HEK293 (cell line): ENCODE measurements around the gene PPP1R12C.
A peak's percentile ranks its signal among the peaks of the same experiment; 100 is the strongest.

Source experiments
- GLIS2 ChIP-seq: fragments of 450-650 bp; formaldehyde crosslinking; IDR thresholded peaks from 2 replicates; pipeline ENCODE4 v1.5.1; 2016; ENCODE audit warnings: missing biosample characterization, missing genetic modification characterization
- OVOL3 ChIP-seq: fragments of 450-650 bp; formaldehyde crosslinking; IDR thresholded peaks from 2 replicates; pipeline ENCODE4 v1.5.1; 2016; ENCODE audit warnings: missing biosample characterization, missing genetic modification characterization
- ZIC2 ChIP-seq: fragments of 450-650 bp; formaldehyde crosslinking; IDR thresholded peaks from 2 replicates; pipeline ENCODE4 v1.5.1; 2016; ENCODE audit warnings: missing biosample characterization, missing genetic modification characterization
- ZNF121 ChIP-seq: fragments of 450-650 bp; formaldehyde crosslinking; IDR thresholded peaks from 2 replicates; pipeline ENCODE4 v1.5.1; 2016; ENCODE audit warnings: missing biosample characterization, missing genetic modification characterization
- ZNF324 ChIP-seq: fragments of 450-650 bp; formaldehyde crosslinking; IDR thresholded peaks from 2 replicates; pipeline ENCODE4 v1.5.1; 2016; ENCODE audit warnings: missing biosample characterization, missing genetic modification characterization
- ZNF423 ChIP-seq: fragments of 450-650 bp; formaldehyde crosslinking; IDR thresholded peaks from 2 replicates; pipeline ENCODE4 v1.5.1; 2016; ENCODE audit warnings: missing biosample characterization, missing genetic modification characterization
- ZNF426 ChIP-seq: fragments of 450-650 bp; formaldehyde crosslinking; IDR thresholded peaks from 2 replicates; pipeline ENCODE4 v1.5.1; 2017; ENCODE audit warnings: missing biosample characterization, missing genetic modification characterization, mild to moderate bottlenecking, inconsistent platforms, moderate library complexity
- ZNF558 ChIP-seq: fragments of 450-650 bp; formaldehyde crosslinking; IDR thresholded peaks from 2 replicates; pipeline ENCODE4 v1.5.1; 2016; ENCODE audit warnings: missing biosample characterization, missing genetic modification characterization
- ZNF610 ChIP-seq: fragments of 450-650 bp; formaldehyde crosslinking; IDR thresholded peaks from 2 replicates; pipeline ENCODE4 v1.5.1; 2016; ENCODE audit warnings: missing biosample characterization, missing genetic modification characterization, borderline replicate concordance
- ZNF785 ChIP-seq: fragments of 450-650 bp; formaldehyde crosslinking; IDR thresholded peaks from 2 replicates; pipeline ENCODE4 v1.5.1; 2016; ENCODE audit warnings: missing biosample characterization, missing genetic modification characterization
- ZNF830 ChIP-seq: fragments of 450-650 bp; IDR thresholded peaks from 2 replicates; pipeline ENCODE4 v1.5.0; 2018; ENCODE audit warnings: missing biosample characterization, missing genetic modification characterization, low read depth, mild to moderate bottlenecking, moderate library complexity
- ZNF837 ChIP-seq: fragments of 450-650 bp; formaldehyde crosslinking; IDR thresholded peaks from 2 replicates; pipeline ENCODE4 v1.5.1; 2016; ENCODE audit warnings: missing biosample characterization, missing genetic modification characterization
- ZXDB ChIP-seq: fragments of 450-650 bp; formaldehyde crosslinking; IDR thresholded peaks from 2 replicates; pipeline ENCODE4 v1.5.1; 2016; ENCODE audit warnings: missing biosample characterization, missing genetic modification characterization
- TF ChIP-seq, protein P1 (sequence below): fragments of 450-650 bp; formaldehyde crosslinking; IDR thresholded peaks from 2 replicates; pipeline ENCODE4 v1.5.1; 2016; ENCODE audit warnings: missing biosample characterization, missing genetic modification characterization, borderline replicate concordance
- TF ChIP-seq, protein P2 (sequence below): fragments of 450-650 bp; formaldehyde crosslinking; IDR thresholded peaks from 2 replicates; pipeline ENCODE4 v1.5.1; 2017; ENCODE audit warnings: missing biosample characterization, missing genetic modification characterization
- TF ChIP-seq, protein P3 (sequence below): fragments of 450-650 bp; formaldehyde crosslinking; IDR thresholded peaks from 2 replicates; pipeline ENCODE4 v1.5.1; 2017; ENCODE audit warnings: missing biosample characterization, missing genetic modification characterization
- TF ChIP-seq, protein P4 (sequence below): fragments of 450-650 bp; formaldehyde crosslinking; conservative IDR thresholded peaks from 2 replicates; pipeline ENCODE4 v1.5.1; 2016; ENCODE audit warnings: low read depth, missing biosample characterization, missing genetic modification characterization
- TF ChIP-seq, protein P5 (sequence below): fragments of 450-650 bp; IDR thresholded peaks from 2 replicates; pipeline ENCODE4 v1.5.1; 2018; ENCODE audit warnings: missing biosample characterization, mild to moderate bottlenecking, missing genetic modification characterization
- TF ChIP-seq, protein P6 (sequence below): fragments of 450-650 bp; formaldehyde crosslinking; IDR thresholded peaks from 2 replicates; pipeline ENCODE4 v1.5.1; 2016; ENCODE audit warnings: missing biosample characterization, missing genetic modification characterization
- TF ChIP-seq, protein P7 (sequence below): fragments of 450-650 bp; formaldehyde crosslinking; IDR thresholded peaks from 2 replicates; pipeline ENCODE4 v1.5.1; 2016; ENCODE audit warnings: missing biosample characterization, missing genetic modification characterization, low read depth

Gene PPP1R12C

DNA sequence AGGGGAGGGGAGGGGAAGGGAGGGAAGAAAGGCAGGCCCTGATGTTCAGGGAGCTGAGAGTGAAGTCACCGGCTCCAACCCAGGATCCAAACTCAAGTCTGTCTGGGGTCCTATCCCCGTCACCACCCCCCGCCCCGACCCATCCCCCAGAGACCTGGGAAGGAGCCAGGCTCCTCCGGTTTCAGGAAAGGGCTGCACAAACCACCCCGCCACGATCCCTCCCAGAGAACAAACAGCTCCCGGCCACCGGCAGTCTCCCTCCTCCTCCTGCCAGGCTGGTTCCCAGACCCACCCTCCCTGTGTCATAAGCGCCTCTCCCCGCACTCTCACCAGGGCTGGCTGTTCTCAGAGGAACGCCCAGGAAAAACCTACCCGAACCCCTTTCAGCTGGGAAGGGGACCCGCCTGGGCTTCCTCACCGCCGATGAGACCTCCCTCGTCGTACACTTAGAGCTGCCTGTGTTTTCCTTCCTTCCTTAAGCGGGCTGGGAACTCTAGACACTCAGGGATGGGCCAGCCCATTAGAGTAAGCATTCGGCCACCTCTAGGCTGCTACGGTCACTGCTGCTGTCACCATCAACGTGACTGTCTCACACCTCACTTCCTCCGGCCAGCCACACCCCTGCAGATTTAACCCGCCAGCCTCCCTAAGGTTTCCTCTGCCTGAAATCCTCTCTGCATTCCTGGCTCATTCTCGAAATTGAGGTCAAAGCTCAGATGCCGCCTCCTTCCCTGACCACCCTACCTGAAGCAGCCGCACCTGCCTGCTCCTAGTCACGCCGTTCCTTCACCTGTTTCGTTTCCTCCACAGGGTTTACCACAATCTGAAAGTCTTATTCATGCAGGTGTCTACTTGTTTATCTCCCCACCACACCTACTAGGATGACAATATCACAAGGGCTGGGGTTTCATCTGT, 48.2 kb downstream of the PPP1R12C start (continued):
- TF ChIP-seq ZNF830 (tag by site-specific recombination): no peak
- TF ChIP-seq ZIC2 (tag by site-specific recombination): 0 out of 2 replicates have a peak, but pooled peaks have one; percentile 17
- TF ChIP-seq ZNF558 (tag by site-specific recombination): no peak
- TF ChIP-seq, protein P1, sequence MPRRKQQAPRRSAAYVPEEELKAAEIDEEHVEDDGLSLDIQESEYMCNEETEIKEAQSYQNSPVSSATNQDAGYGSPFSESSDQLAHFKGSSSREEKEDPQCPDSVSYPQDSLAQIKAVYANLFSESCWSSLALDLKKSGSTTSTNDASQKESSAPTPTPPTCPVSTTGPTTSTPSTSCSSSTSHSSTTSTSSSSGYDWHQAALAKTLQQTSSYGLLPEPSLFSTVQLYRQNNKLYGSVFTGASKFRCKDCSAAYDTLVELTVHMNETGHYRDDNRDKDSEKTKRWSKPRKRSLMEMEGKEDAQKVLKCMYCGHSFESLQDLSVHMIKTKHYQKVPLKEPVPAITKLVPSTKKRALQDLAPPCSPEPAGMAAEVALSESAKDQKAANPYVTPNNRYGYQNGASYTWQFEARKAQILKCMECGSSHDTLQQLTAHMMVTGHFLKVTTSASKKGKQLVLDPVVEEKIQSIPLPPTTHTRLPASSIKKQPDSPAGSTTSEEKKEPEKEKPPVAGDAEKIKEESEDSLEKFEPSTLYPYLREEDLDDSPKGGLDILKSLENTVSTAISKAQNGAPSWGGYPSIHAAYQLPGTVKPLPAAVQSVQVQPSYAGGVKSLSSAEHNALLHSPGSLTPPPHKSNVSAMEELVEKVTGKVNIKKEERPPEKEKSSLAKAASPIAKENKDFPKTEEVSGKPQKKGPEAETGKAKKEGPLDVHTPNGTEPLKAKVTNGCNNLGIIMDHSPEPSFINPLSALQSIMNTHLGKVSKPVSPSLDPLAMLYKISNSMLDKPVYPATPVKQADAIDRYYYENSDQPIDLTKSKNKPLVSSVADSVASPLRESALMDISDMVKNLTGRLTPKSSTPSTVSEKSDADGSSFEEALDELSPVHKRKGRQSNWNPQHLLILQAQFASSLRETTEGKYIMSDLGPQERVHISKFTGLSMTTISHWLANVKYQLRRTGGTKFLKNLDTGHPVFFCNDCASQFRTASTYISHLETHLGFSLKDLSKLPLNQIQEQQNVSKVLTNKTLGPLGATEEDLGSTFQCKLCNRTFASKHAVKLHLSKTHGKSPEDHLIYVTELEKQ: no peak
- TF ChIP-seq ZNF426 (tag by site-specific recombination): no peak
- TF ChIP-seq, protein P2, sequence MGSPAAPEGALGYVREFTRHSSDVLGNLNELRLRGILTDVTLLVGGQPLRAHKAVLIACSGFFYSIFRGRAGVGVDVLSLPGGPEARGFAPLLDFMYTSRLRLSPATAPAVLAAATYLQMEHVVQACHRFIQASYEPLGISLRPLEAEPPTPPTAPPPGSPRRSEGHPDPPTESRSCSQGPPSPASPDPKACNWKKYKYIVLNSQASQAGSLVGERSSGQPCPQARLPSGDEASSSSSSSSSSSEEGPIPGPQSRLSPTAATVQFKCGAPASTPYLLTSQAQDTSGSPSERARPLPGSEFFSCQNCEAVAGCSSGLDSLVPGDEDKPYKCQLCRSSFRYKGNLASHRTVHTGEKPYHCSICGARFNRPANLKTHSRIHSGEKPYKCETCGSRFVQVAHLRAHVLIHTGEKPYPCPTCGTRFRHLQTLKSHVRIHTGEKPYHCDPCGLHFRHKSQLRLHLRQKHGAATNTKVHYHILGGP (tag by site-specific recombination): no peak
- no peak for TF ChIP-seq ZNF324
- TF ChIP-seq ZNF423: no peak
- TF ChIP-seq, protein P3, sequence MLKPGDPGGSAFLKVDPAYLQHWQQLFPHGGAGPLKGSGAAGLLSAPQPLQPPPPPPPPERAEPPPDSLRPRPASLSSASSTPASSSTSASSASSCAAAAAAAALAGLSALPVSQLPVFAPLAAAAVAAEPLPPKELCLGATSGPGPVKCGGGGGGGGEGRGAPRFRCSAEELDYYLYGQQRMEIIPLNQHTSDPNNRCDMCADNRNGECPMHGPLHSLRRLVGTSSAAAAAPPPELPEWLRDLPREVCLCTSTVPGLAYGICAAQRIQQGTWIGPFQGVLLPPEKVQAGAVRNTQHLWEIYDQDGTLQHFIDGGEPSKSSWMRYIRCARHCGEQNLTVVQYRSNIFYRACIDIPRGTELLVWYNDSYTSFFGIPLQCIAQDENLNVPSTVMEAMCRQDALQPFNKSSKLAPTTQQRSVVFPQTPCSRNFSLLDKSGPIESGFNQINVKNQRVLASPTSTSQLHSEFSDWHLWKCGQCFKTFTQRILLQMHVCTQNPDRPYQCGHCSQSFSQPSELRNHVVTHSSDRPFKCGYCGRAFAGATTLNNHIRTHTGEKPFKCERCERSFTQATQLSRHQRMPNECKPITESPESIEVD (tag by site-specific recombination): no peak
- TF ChIP-seq, protein P4, sequence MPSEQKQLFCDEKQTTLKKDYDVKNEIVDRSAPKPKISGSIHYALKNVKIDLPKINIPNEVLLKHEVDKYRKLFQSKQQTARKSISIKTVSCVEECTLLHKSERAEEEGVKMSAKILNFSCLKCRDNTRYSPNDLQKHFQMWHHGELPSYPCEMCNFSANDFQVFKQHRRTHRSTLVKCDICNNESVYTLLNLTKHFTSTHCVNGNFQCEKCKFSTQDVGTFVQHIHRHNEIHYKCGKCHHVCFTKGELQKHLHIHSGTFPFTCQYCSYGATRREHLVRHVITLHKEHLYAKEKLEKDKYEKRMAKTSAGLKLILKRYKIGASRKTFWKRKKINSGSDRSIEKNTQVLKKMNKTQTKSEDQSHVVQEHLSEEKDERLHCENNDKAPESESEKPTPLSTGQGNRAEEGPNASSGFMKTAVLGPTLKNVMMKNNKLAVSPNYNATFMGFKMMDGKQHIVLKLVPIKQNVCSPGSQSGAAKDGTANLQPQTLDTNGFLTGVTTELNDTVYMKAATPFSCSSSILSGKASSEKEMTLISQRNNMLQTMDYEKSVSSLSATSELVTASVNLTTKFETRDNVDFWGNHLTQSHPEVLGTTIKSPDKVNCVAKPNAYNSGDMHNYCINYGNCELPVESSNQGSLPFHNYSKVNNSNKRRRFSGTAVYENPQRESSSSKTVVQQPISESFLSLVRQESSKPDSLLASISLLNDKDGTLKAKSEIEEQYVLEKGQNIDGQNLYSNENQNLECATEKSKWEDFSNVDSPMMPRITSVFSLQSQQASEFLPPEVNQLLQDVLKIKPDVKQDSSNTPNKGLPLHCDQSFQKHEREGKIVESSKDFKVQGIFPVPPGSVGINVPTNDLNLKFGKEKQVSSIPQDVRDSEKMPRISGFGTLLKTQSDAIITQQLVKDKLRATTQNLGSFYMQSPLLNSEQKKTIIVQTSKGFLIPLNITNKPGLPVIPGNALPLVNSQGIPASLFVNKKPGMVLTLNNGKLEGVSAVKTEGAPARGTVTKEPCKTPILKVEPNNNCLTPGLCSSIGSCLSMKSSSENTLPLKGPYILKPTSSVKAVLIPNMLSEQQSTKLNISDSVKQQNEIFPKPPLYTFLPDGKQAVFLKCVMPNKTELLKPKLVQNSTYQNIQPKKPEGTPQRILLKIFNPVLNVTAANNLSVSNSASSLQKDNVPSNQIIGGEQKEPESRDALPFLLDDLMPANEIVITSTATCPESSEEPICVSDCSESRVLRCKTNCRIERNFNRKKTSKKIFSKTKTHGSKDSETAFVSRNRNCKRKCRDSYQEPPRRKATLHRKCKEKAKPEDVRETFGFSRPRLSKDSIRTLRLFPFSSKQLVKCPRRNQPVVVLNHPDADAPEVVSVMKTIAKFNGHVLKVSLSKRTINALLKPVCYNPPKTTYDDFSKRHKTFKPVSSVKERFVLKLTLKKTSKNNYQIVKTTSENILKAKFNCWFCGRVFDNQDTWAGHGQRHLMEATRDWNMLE (tag by site-specific recombination): no peak
- TF ChIP-seq ZNF785: no peak
- TF ChIP-seq, protein P5, sequence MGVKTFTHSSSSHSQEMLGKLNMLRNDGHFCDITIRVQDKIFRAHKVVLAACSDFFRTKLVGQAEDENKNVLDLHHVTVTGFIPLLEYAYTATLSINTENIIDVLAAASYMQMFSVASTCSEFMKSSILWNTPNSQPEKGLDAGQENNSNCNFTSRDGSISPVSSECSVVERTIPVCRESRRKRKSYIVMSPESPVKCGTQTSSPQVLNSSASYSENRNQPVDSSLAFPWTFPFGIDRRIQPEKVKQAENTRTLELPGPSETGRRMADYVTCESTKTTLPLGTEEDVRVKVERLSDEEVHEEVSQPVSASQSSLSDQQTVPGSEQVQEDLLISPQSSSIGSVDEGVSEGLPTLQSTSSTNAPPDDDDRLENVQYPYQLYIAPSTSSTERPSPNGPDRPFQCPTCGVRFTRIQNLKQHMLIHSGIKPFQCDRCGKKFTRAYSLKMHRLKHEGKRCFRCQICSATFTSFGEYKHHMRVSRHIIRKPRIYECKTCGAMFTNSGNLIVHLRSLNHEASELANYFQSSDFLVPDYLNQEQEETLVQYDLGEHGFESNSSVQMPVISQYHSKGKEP (tag by site-specific recombination): no peak
- no peak for TF ChIP-seq OVOL3 (tag by site-specific recombination)
- TF ChIP-seq, protein P6, sequence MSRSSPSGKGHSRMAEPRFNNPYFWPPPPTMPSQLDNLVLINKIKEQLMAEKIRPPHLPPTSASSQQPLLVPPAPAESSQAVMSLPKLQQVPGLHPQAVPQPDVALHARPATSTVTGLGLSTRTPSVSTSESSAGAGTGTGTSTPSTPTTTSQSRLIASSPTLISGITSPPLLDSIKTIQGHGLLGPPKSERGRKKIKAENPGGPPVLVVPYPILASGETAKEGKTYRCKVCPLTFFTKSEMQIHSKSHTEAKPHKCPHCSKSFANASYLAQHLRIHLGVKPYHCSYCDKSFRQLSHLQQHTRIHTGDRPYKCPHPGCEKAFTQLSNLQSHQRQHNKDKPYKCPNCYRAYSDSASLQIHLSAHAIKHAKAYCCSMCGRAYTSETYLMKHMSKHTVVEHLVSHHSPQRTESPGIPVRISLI (tag by site-specific recombination): no peak
- TF ChIP-seq ZNF610: no peak
- TF ChIP-seq ZXDB: no peak
- no peak for TF ChIP-seq ZNF121 (tag by site-specific recombination)
- no peak for TF ChIP-seq ZNF837 (tag by site-specific recombination)
- TF ChIP-seq GLIS2: peak; percentile 36; the same call in 1 of the 2 replicates
- TF ChIP-seq, protein P7, sequence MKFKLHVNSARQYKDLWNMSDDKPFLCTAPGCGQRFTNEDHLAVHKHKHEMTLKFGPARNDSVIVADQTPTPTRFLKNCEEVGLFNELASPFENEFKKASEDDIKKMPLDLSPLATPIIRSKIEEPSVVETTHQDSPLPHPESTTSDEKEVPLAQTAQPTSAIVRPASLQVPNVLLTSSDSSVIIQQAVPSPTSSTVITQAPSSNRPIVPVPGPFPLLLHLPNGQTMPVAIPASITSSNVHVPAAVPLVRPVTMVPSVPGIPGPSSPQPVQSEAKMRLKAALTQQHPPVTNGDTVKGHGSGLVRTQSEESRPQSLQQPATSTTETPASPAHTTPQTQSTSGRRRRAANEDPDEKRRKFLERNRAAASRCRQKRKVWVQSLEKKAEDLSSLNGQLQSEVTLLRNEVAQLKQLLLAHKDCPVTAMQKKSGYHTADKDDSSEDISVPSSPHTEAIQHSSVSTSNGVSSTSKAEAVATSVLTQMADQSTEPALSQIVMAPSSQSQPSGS (tag by site-specific recombination): no peak
